GOT3 (cell line): ENCODE measurements around the gene RNF138.
"Not testable (repeated sequence)": the region's sequence is repeated elsewhere in the genome, so short reads cannot be mapped to it uniquely, and the experiment has no call there.

ENCODE experiments used
- DNase-seq: peaks from one replicate; lab custom pipeline; 2025; ENCODE audit warnings: mixed read lengths; lab: John Stamatoyannopoulos, UW

RNF138 gene

GRCh38 chr18:32091724-32092421 is at the start of gene RNF138:
Gene RNF138, plus strand, starts transcription at chr18:32091874. Its CDS starts 903 bp downstream, at chr18:32092777.
- DNase-seq, result peak; percentile 18

GRCh38 chr18:32042337-32042736 is 49.3 kb upstream of the RNF138 start:
- DNase-seq, result no peak

GRCh38 chr18:32048507-32049091 is 43.1 kb upstream of the RNF138 start:
- DNase-seq, result no peak

- no peak for DNase-seq
These were observed 42.1 kb upstream of the RNF138 start for GRCh38 chr18:32049393-32050171.

- no peak for DNase-seq
These were observed 34.9 kb upstream of the RNF138 start for GRCh38 chr18:32056613-32057358.

GRCh38 chr18:32057624-32058165 is 34.0 kb upstream of the RNF138 start:
- no peak for DNase-seq

GRCh38 chr18:32060026-32060425 is 31.6 kb upstream of the RNF138 start:
- DNase-seq, result no peak

- DNase-seq, result no peak
These were observed 24.1 kb upstream of the RNF138 start for GRCh38 chr18:32067375-32068167.

GRCh38 chr18:32072321-32072720 is 19.4 kb upstream of the RNF138 start:
- no peak for DNase-seq

- DNase-seq, result no peak
These were observed 17.5 kb upstream of the RNF138 start for GRCh38 chr18:32074206-32074605.

- DNase-seq, result no peak
These were observed 12.8 kb upstream of the RNF138 start for GRCh38 chr18:32078845-32079244.

- DNase-seq, result no peak
These were observed 9.8 kb upstream of the RNF138 start for GRCh38 chr18:32081881-32082280.

- DNase-seq, result no peak
These were observed 7.9 kb upstream of the RNF138 start for GRCh38 chr18:32083781-32084180.

GRCh38 chr18:32086881-32087280 is 4.8 kb upstream of the RNF138 start:
- DNase-seq, result no peak

- not testable (repeated sequence) for DNase-seq
These were observed 843 bp upstream of the RNF138 start for GRCh38 chr18:32090831-32091230.

- DNase-seq, result no peak
These were observed 350 bp upstream of the RNF138 start for GRCh38 chr18:32091325-32091723.

- peak; percentile 81 for DNase-seq
These were observed 888 bp downstream of the RNF138 start for GRCh38 chr18:32092422-32093101.

- no peak for DNase-seq
These were observed 1.4 kb downstream of the RNF138 start for GRCh38 chr18:32093102-32093511.

- DNase-seq, result no peak
These were observed 1.8 kb downstream of the RNF138 start for GRCh38 chr18:32093523-32093922.

- no peak for DNase-seq
These were observed 3.7 kb downstream of the RNF138 start for GRCh38 chr18:32095192-32095899.
